GM12801 (cell line): ENCODE data around the gene SLC17A4.

Experiments used
- CTCF ChIP-seq: IDR thresholded peaks from one replicate; pipeline ENCODE4 v1.5.1; 2011; ENCODE audit warnings: control low read depth; ENCODE audit not compliant: insufficient read length; ENCODE audit errors: extremely low read depth

The SLC17A4 gene

GRCh38 chr6:25755483-25755882 is 941 bp downstream of the SLC17A4 start:
- no peak for TF ChIP-seq CTCF

GRCh38 chr6:25756382-25757363 is 2.1 kb downstream of the SLC17A4 start:
- TF ChIP-seq CTCF, result no peak

- TF ChIP-seq CTCF, result no peak
Observed at GRCh38 chr6:25757936-25758642, 3.5 kb downstream of the SLC17A4 start.

GRCh38 chr6:25764611-25765010 is 10.1 kb downstream of the SLC17A4 start:
- no peak for TF ChIP-seq CTCF

GRCh38 chr6:25768566-25768965 is 14.0 kb downstream of the SLC17A4 start:
- TF ChIP-seq CTCF, result no peak

GRCh38 chr6:25769983-25770382 is 15.4 kb downstream of the SLC17A4 start:
- TF ChIP-seq CTCF, result no peak

- TF ChIP-seq CTCF, result no peak
Observed at GRCh38 chr6:25774120-25774715, 19.7 kb downstream of the SLC17A4 start.
